Sigmoid colon (tissue), 3 donors: ENCODE data around the gene SOBP.

Experiments used
- CTCF ChIP-seq, 4 experiments: fragments of 450-650 bp in 3 of 4; fragments of 200-600 bp in 1 of 4; IDR thresholded peaks; one replicate each; pipeline ENCODE4 v1.5.1; 2016 to 2019; ENCODE audit warnings: antibody characterized with exemption in 4 of 4, mild to moderate bottlenecking in 3 of 4, moderate library complexity in 2 of 4
- POLR2A ChIP-seq, 2 donors: fragments of 450-650 bp; IDR thresholded peaks; one replicate each; pipeline ENCODE4 v1.6.1; 2016; ENCODE audit warnings: antibody characterized with exemption in 2 of 2, mild to moderate bottlenecking in 2 of 2, moderate library complexity in 2 of 2

DNA sequence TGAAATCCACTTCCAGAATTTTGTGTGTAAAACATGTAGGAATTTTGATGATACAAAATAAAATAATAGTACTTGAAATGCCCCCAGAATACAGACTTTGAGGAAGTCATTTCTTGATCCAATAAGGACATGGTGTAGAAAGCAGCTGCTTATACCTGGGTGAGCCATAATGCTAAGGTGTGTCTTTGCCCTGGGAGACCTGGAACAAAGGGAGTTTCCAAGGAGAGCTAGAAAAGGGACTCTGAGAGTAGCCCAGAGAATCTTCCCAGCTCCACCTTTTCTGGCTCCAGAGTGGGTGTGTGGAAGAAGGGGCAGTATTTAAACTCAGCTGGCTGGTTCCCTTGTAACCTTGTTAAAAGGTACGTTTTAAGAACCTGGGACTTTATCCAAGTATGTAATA, 77.7 kb downstream of the SOBP start:
- no peak for TF ChIP-seq CTCF (IDR thresholded peaks at IDR 0.05)
- no peak for TF ChIP-seq POLR2A (IDR thresholded peaks at IDR 0.05)
